Spleen (tissue), 11 donors: ENCODE measurements around the gene TUBA1B. TPM values are rescaled to one million over a fixed set of nuclear protein-coding genes. Genes with fewer than 3 reads are reported as not detected.

ENCODE experiments used
- DNase-seq: peaks from one replicate; pipeline ENCODE4 v3.0.0-alpha.2; 2020
- H3K27ac ChIP-seq, 8 donors: fragments of 200-600 bp; sonication (generic) in 7 of 8; 1 replicate in 4 of 8; 2 replicates in 4 of 8; pipeline versions ENCODE4 v1.5.0 to v1.8.0; 2016 to 2021; ENCODE audit warnings: inconsistent platforms in 4 of 8, mild to moderate bottlenecking in 4 of 8, moderate library complexity in 1 of 8
- H3K27me3 ChIP-seq, 7 donors: fragments of 200-600 bp; sonication (generic) in 6 of 7; replicated peaks in 1 of 7; 1 replicate in 4 of 7; 2 replicates in 3 of 7; pipeline versions ENCODE4 v1.5.0 to v1.8.0; 2016 to 2021; ENCODE audit warnings: inconsistent platforms in 3 of 7, mild to moderate bottlenecking in 1 of 7
- H3K36me3 ChIP-seq, 6 donors: fragments of 200-600 bp; sonication (generic) in 5 of 6; 1 replicate in 4 of 6; 2 replicates in 2 of 6; pipeline versions ENCODE4 v1.5.0 to v1.8.0; 2016 to 2021; ENCODE audit warnings: inconsistent platforms in 2 of 6
- H3K4me1 ChIP-seq, 6 donors: fragments of 200-600 bp; sonication (generic) in 5 of 6; 1 replicate in 3 of 6; 2 replicates in 3 of 6; pipeline versions ENCODE4 v1.5.0 to v1.8.0; 2016 to 2021; ENCODE audit warnings: inconsistent platforms in 3 of 6
- H3K4me3 ChIP-seq, 8 donors: fragments of 200-600 bp; sonication (generic) in 7 of 8; 1 replicate in 4 of 8; 2 replicates in 4 of 8; pipeline versions ENCODE4 v1.5.0 to v1.8.0; 2016 to 2021; ENCODE audit warnings: inconsistent platforms in 4 of 8, mild to moderate bottlenecking in 4 of 8, moderate library complexity in 2 of 8
- H3K9me3 ChIP-seq, 8 donors: fragments of 200-600 bp; sonication (generic) in 7 of 8; 1 replicate in 4 of 8; 2 replicates in 4 of 8; pipeline versions ENCODE4 v1.5.0 to v1.8.0; 2016 to 2021; ENCODE audit warnings: inconsistent platforms in 4 of 8
- CTCF ChIP-seq, 11 experiments: fragments of 200-600 bp in 7 of 11; fragments of 450-650 bp in 4 of 11; sonication (generic) in 4 of 11; IDR thresholded peaks in 8 of 11; conservative IDR thresholded peaks in 3 of 11; 1 replicate in 7 of 11; 2 replicates in 4 of 11; pipeline versions ENCODE4 v1.4.0 to v1.8.0; 2016 to 2021; ENCODE audit warnings: antibody characterized with exemption in 11 of 11, inconsistent platforms in 4 of 11, mild to moderate bottlenecking in 1 of 11
- POLR2A ChIP-seq, 3 donors: fragments of 450-650 bp; IDR thresholded peaks; one replicate each; pipeline ENCODE4 v1.5.1; 2017; ENCODE audit warnings: antibody characterized with exemption in 3 of 3, mild to moderate bottlenecking in 1 of 3
- POLR2AphosphoS5 ChIP-seq, 3 donors: sonication (generic); formaldehyde crosslinking; IDR thresholded peaks; one replicate each; pipeline ENCODE4 v1.5.1; 2017; ENCODE audit warnings: antibody characterized with exemption in 3 of 3
- WGBS, 5 donors: extraction: QIAGEN DNeasy Blood & Tissue Kit in 3 of 5; methylation state at CpG; one replicate each; pipeline versions ENCODE4 v1.1.5 to v1.1.7; 2013 to 2018; 5-methylcytosine and 5-hydroxymethylcytosine counted together
- intact Hi-C: fragments of 100-400 bp; cut with DNase I; formaldehyde crosslinking; loops from one replicate; pipeline ENCODE4 v1.15.0; 2023; ENCODE audit warnings: low total_unique reads
- polyA plus RNA-seq, 3 donors: library from polyadenylated mRNA; stranded (reverse); fragments of 200-250 nt; gene quantifications; one replicate each; pipeline ENCODE4 v1.2.1, GENCODE V29; 2013
- total RNA-seq, 7 donors: library from RNA; depleted of rRNA in 3 of 7; stranded (reverse); fragments of >200 nt in 3 of 7; fragmentation: NEBNext Ultra II Directional in 4 of 7; extraction: Animal tissue kit (Norgen Biotek cat#: 25700) in 4 of 7; gene quantifications; one replicate each; pipeline versions ENCODE4 v1.1.0 to v1.2.1, GENCODE V29; 2016 to 2021
- donor health status: healthy with polysubstance abuse.
- donor health status: DM: no; HTN: no; CAD: no; lungs with moderate emphysema.
- donor health status: DM: no; HTN: no; CAD: no.
- donor health status: Bipolar disorder and iron deficiency.
- donor health status: healthy.
- donor health status: DM: no; HTN: no; CAD: no.
- donor health status: DM: yes; HTN: yes; CAD: no.

Gene TUBA1B
- total and polyA plus RNA-seq, 10 donors, result 231 to 706 (median 476) TPM

DNA sequence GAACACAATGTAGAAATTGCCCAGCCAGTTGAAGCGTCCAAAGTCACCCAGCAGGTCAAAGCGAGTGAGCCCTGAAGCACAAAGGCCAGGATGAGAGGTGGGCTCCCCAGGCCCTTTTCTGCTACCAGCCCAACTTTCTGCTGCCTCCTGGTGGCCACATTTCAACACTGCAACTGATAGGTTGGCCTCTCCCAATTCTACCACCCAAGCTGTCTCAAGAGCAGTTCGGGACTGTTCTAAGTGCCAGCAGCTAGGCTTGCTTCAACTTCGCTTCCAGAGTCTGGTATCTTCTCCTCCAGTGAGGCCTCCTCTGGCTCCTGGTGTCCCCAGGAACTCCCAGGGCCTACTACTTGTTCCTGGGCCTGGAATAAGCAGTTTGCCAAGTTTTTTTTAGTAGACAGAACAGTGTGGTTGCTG is 33.2 kb downstream of the TUBA1B start:
- H3K4me1 ChIP-seq, result peaks cover 15 to 24% (median 20%) of the 10 kb centered on the region in 6 donors
- peaks cover 3 to 21% (median 20%) of the 10 kb centered on the region in 7 donors for H3K27me3 ChIP-seq
- TF ChIP-seq POLR2A (IDR thresholded peaks at IDR 0.05) (no peak), CTCF (IDR thresholded peaks at IDR 0.05 in 8 of 11, conservative IDR thresholded peaks at IDR 0.05 in 3 of 11) (peak; percentile 59 to 91 (median 80)), POLR2AphosphoS5 (IDR thresholded peaks at IDR 0.05) (peak in 2 of 3 donors; percentile 29 to 46)
- H3K9me3 ChIP-seq, result no peaks in the 10 kb centered on the region
- DNase-seq, result peak; percentile 81
- peaks cover 0 to 79% (median 62%) of the 10 kb centered on the region in 6 donors for H3K36me3 ChIP-seq
- no peak overlapping the region for H3K4me3 ChIP-seq
- intact Hi-C loops, result no loop called here
- H3K27ac ChIP-seq, result no peak overlapping the region
- 52 to 81% (median 69%) methylated on average over 4 of the region's 4 CpGs for WGBS, 5 donors

DNA sequence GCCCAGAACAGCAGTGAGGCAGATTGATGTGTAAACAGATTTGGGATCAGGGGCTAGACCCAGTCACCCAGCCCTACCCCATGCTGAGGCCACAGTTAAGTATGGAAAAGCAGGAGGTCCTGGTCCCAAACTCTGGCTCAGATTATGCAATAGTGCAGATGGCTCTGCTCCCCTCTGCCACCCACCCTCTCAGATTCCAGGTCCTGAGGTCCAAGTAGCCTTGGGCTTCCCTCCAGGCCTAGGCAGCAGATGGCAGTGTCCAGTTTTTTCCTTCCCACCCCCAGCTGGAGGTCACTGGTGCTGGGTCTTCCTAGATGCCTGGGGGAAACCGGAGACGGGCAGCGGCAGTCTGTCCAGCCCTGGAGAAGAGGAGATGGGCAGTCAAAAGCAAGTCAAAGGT is 33.8 kb downstream of the TUBA1B start:
- peaks cover 0 to 72% (median 55%) of the 10 kb centered on the region in 6 donors for H3K36me3 ChIP-seq
- 79 to 87% (median 80%) methylated on average over 3 of the region's 3 CpGs for WGBS, 5 donors

GRCh38 chr12:49094975-49095365 is 36.2 kb downstream of the TUBA1B start:
- peaks cover 0 to 48% (median 31%) of the 10 kb centered on the region in 6 donors for H3K36me3 ChIP-seq
- peaks cover 3 to 52% (median 49%) of the 10 kb centered on the region in 7 donors for H3K27me3 ChIP-seq
- DNase-seq, result no peak
- WGBS, 5 donors, result 67 to 90% (median 85%) methylated on average over 2 of the region's 2 CpGs
- peaks cover 39 to 55% (median 50%) of the 10 kb centered on the region in 6 donors for H3K4me1 ChIP-seq
- TF ChIP-seq CTCF (IDR thresholded peaks at IDR 0.05 in 8 of 11, conservative IDR thresholded peaks at IDR 0.05 in 3 of 11), result no peak
- TF ChIP-seq POLR2A (IDR thresholded peaks at IDR 0.05), result no peak
- no peak for TF ChIP-seq POLR2AphosphoS5 (IDR thresholded peaks at IDR 0.05)
- peak overlapping the region in 2 of 8 donors; percentile 25 to 56 for H3K4me3 ChIP-seq
- intact Hi-C loops, result no loop called here
- no peaks in the 10 kb centered on the region for H3K9me3 ChIP-seq
- no peak overlapping the region for H3K27ac ChIP-seq

More for the DNA sequence above, 33.8 kb downstream of the TUBA1B start:
- no peak overlapping the region for H3K4me3 ChIP-seq
- no peak for DNase-seq
- intact Hi-C loops, result no loop called here
- no peaks in the 10 kb centered on the region for H3K9me3 ChIP-seq
- peaks cover 3 to 28% (median 26%) of the 10 kb centered on the region in 7 donors for H3K27me3 ChIP-seq
- TF ChIP-seq CTCF (IDR thresholded peaks at IDR 0.05 in 8 of 11, conservative IDR thresholded peaks at IDR 0.05 in 3 of 11), result no peak
- TF ChIP-seq POLR2AphosphoS5 (IDR thresholded peaks at IDR 0.05), result no peak
- TF ChIP-seq POLR2A (IDR thresholded peaks at IDR 0.05), result no peak
- H3K4me1 ChIP-seq, result peaks cover 19 to 31% (median 26%) of the 10 kb centered on the region in 6 donors
- H3K27ac ChIP-seq, result no peak overlapping the region

- intact Hi-C loops, result no loop called here
- Histone ChIP-seq H3K4me3 (peak within 1 kb of the TSS in 6 of 8 donors; percentile 1 to 56 (median 22)), H3K9me3 (no peaks in the 10 kb centered on the region), H3K4me1 (peaks cover 45 to 61% (median 56%) of the 10 kb centered on the region in 6 donors), H3K36me3 (peaks cover 0 to 42% (median 25%) of the 10 kb centered on the region in 6 donors), H3K27ac (peak within 1 kb of the TSS in 1 of 8 donors; percentile 1), H3K27me3 (peaks cover 3 to 58% (median 55%) of the 10 kb centered on the region in 7 donors)
- peak in 2 of 3 donors; percentile 42 to 78 for TF ChIP-seq POLR2AphosphoS5 (IDR thresholded peaks at IDR 0.05)
- TF ChIP-seq CTCF (IDR thresholded peaks at IDR 0.05 in 8 of 11, conservative IDR thresholded peaks at IDR 0.05 in 3 of 11), result no peak
- 3 to 4% (median 3%) methylated on average over 17 to 49 of the region's 49 CpGs for WGBS, 5 donors
- peak; percentile 77 for DNase-seq
These were observed 36.8 kb downstream of the TUBA1B start, which contains the start of gene DHH for GRCh38 chr12:49094160-49094974. Gene DHH, minus strand, starts transcription at chr12:49094801. Its CDS starts 289 bp downstream, at chr12:49094512.
